C4-2B (cell line): ENCODE results near the gene FMO5.
"Not testable (repeated sequence)": the region's sequence is repeated elsewhere in the genome, so short reads cannot be mapped to it uniquely, and the experiment has no call there.

Experiments
- H3K27ac ChIP-seq: fragments of 450-650 bp; 2 replicates; pipeline ENCODE4 v1.5.1; 2017
- ZFX ChIP-seq: fragments of 450-650 bp; IDR thresholded peaks from 2 replicates; pipeline ENCODE4 v1.6.1; 2017
- TF ChIP-seq, protein P1 (sequence below): fragments of 450-650 bp; conservative IDR thresholded peaks from 2 replicates; pipeline ENCODE4 v1.5.1; 2017; ENCODE audit warnings: mild to moderate bottlenecking

FMO5 gene

DNA sequence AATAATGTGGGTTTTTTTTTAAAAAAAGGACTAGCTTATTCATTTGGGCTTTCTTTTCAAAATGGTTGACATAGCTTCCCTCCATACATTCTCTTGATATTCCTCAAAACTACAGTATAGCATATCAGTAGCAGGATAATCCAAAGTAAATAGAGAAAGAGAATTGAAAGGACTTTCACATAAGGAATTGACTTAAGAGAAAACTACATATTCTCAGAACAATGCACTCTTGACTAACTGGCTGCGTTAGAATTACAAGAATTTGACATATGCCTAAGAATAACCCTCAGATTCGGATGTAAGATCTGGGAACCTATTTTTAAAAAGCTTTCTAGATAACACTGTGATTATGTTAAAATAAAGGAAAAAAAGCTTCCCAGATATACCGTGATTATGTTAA lies 56.0 kb downstream of the FMO5 start:
- TF ChIP-seq, protein P1, sequence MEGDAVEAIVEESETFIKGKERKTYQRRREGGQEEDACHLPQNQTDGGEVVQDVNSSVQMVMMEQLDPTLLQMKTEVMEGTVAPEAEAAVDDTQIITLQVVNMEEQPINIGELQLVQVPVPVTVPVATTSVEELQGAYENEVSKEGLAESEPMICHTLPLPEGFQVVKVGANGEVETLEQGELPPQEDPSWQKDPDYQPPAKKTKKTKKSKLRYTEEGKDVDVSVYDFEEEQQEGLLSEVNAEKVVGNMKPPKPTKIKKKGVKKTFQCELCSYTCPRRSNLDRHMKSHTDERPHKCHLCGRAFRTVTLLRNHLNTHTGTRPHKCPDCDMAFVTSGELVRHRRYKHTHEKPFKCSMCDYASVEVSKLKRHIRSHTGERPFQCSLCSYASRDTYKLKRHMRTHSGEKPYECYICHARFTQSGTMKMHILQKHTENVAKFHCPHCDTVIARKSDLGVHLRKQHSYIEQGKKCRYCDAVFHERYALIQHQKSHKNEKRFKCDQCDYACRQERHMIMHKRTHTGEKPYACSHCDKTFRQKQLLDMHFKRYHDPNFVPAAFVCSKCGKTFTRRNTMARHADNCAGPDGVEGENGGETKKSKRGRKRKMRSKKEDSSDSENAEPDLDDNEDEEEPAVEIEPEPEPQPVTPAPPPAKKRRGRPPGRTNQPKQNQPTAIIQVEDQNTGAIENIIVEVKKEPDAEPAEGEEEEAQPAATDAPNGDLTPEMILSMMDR, result no peak
- TF ChIP-seq ZFX, result no peak
- no peak overlapping the region for H3K27ac ChIP-seq

DNA sequence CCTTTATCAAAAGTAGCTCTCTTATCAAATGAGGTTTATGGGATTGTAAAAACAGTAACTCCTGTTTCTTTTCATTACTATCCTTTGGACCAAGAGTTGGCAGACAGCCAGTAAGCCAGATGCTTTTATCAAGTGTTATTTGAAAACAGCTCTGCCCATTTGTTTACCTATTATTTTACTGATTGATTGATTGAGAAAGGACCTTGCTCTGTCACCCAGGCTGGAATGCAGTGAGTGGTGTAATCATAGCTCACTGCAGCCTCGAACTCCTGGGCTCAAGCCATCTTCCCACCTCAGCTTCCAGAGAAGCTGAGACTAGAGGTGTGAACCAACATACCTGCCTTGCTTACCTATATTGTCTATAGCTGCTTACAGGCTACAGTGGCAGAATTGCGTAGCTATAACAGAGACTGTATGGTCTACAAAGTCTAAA lies 56.5 kb downstream of the FMO5 start:
- no peak overlapping the region for H3K27ac ChIP-seq
- no peak for TF ChIP-seq ZFX
- TF ChIP-seq, protein P1, result no peak

DNA sequence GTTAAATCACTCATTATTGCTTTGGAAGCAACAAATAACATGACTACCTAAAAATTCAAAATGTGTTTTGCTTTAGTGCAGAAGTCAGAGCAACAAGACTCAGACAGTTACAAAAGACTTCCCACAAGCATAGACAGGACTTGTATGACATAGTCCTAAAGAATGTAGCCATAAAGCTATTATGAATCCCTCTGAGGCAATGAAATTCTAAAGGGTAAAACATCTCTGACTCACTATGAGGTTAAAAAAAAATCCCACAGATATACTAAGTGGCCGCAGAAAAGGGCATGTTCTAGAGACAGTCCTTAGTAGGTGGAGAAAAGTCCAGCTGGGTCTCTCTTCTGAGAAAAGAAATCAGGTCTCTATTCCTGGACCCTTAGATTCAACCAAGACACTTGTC lies 57.8 kb downstream of the FMO5 start:
- no peak overlapping the region for H3K27ac ChIP-seq
- TF ChIP-seq ZFX, result no peak
- TF ChIP-seq, protein P1, result no peak

DNA sequence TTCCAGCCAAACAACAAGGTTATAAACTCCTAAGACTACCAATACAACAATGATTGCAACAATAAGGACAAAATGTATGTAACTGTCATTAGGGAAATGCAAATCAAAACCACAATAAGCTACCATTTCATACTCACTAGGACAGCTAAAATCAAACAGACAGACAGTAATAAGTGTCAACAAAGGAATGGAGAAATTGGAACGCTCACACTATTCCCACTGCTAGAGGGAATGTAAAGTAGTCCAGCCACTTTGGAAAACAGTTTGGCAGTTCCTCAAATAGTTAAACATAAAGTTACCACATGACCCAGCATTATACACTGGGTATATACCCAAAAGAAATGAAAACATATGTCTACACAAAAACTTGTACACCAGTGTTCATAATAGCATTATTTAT lies 62.1 kb downstream of the FMO5 start:
- TF ChIP-seq, protein P1, result no peak
- TF ChIP-seq ZFX, result no peak

DNA sequence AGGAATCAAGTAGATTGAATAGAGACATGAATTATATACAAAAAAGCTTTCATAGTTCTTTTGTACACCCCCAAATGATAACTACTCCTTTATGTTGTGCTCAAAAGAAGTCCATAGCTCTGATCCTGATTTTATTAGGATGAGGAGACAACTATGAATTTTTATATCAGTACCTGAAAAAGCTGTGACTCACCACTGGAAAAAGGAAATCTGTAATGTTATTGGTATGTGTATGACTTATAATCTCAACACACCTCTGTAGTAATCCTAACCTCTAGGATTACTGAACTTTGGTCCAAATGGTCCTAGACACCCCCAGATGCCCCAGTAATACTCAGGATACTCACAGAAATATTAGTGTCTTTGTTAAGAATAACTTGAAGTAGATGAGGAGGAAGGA lies 63.0 kb downstream of the FMO5 start:
- H3K27ac ChIP-seq, result no peak overlapping the region
- TF ChIP-seq, protein P1, result no peak
- TF ChIP-seq ZFX, result no peak

More for the DNA sequence above, 62.1 kb downstream of the FMO5 start:
- H3K27ac ChIP-seq, result no peak overlapping the region

DNA sequence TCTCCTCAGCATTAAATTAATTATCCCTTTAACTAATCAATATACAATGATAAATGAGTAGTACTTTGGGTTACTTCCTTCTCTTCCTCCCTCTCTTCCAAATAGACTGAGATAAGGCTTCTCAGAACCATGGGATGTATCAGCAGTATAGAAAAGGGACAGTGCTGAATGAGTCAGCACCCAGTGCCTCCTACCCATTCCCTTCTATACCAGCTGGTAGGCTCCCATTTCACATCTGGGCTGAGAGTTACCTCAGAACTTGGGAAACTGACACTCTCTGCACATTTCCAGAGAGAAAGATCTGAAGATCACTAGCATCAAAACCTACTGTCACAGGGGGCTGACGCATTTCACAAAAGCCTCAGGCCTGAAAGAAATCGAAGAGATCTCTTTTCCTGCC lies 68.0 kb downstream of the FMO5 start:
- H3K27ac ChIP-seq, result not testable (repeated sequence)

DNA sequence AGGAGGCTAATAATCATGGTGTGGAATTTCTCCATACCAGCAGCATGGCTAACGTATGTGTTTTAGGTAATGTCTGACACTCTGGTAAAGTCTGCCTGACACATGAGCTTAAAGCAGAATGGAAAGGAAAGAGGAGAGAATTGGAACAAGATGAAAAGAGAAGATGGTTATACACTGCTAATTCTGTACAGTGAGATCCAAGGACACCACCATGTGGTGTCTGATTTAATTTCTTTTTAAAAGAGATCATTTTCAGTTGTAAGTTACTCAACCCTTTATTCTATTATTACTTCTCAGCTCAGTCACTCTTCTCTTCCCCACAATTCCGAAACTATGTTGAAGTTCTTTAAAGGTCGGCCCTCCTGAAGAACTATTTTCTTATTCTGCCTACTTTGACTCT lies 68.5 kb downstream of the FMO5 start:
- H3K27ac ChIP-seq, result no peak overlapping the region
- TF ChIP-seq ZFX, result no peak
- TF ChIP-seq, protein P1, result no peak; the same call in 1 of the 2 replicates

DNA sequence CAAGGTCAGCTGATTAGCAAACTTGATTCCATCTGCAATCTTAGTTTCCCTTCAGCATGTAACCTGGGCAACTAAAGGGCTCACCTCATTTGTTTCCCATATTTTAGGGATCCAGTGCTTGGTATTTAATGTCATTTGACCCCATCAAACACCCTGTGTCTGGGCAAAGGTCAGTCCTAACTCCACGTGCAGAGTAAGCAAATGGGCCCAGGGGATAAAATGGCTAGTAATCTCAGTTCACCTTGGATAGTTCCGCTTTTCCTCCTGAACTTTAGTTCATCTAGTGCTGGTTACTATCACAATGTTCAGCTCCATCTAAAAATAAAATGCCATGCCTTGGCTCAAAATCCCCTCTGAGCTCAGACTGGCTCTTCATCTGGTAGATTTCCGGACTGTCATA lies 72.4 kb downstream of the FMO5 start:
- no peak overlapping the region for H3K27ac ChIP-seq
- no peak for TF ChIP-seq ZFX
- TF ChIP-seq, protein P1, result no peak
